GM18517 (cell line): ENCODE measurements around the gene TMEM19.
A peak's percentile ranks its signal among the peaks of the same experiment; 100 is the strongest.
"Not testable (repeated sequence)": the region's sequence is repeated elsewhere in the genome, so short reads cannot be mapped to it uniquely, and the experiment has no call there.

Experiments used
- ATAC-seq: cut with Tn5 transposase; IDR thresholded peaks from one replicate; pipeline ENCODE4 v1.9.1; 2021; ENCODE audit warnings: mild to moderate bottlenecking, moderate library complexity; ENCODE audit not compliant: unreplicated experiment

Gene TMEM19

DNA sequence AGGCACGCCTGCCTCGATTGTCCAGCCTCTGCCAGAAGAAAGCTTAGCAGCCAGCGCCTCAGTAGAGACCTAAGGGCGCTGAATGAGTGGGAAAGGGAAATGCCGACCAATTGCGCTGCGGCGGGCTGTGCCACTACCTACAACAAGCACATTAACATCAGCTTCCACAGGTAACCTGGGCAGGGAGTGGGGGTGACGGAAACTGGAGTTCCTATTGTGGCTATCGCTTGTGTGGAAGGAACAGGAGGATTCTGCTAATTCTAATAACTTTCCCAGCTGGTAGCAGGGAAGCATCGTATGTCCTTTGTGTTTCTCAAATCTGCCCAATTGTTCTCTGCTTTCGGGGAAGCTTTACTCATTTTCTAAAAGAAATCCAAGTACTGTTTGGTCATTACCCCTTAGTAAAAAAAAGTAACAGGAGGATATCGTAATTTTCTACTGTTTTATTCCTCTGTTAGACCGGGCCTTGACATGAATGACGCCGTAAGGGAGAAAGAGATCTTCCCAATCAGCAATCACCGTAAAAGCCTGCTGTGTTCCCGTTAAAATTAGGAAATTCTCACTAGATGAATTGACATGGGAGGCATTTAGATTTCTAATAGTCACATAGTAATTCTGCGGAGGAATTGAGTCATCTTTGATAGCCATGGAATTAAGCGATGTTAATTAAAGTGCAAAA is 21.3 kb upstream of the TMEM19 start:
- ATAC-seq, result peak; percentile 13

GRCh38 chr12:71665090-71665463 is 20.8 kb upstream of the TMEM19 start:
- ATAC-seq, result no peak

DNA sequence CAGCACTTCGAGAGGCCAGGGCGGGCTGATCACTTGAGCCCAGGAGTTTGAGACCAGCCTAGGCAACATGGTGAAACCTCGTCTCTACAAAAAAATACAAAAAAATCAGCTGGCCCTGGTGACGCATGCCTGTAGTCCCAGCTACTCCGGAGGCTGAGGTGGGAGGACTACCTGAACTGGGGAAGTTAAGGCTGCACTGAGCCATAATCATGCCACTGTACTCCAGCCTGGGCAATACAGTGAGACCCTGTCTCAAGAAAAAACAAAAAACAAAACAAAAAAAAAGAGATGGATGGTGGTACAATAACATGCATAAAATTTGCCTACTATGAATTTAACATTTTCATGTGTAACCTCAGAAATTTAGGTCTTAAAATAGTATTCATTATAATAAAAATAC is 19.6 kb upstream of the TMEM19 start:
- no peak for ATAC-seq

GRCh38 chr12:71671311-71671710 is 14.6 kb upstream of the TMEM19 start:
- ATAC-seq, result no peak

DNA sequence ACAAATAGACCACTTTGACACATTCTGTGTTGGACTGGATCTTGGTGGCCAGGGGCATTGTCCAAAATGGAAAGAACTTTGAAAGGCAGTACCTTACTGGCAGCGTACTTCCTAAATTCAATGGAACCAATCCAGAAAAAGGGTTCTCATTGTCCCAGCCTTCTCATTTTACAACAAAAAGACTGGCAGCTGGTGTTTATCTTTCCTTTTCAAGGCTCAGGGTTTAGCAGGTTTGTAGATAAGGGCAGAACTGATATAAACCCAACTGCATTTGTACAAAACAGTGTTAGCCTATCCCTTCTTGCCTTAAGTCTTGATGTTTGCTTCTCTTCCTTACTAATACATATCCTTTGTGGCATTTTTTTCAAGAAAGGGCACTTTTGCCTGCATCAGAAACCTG is 14.1 kb upstream of the TMEM19 start:
- ATAC-seq, result no peak

DNA sequence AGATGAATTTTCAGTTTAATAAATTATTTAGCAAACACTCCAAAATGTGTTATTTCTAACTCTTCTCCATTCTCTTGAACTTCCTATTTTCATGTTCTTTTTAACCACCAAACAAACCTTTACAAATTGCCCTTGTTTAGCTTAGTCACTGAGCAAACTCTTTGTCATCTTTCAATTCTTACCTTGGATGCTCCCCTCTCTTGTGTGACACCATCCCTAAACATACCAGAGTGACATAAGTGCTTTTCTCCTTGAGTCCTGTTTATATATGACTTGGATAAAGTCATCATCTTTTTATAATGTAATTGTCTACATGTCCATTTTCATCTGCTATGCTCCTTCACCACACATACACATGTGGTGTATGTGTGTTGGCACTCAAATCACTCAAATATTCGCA is 3.4 kb upstream of the TMEM19 start:
- ATAC-seq, result no peak

GRCh38 chr12:71683633-71684032 is 2.2 kb upstream of the TMEM19 start:
- no peak for ATAC-seq

- ATAC-seq, result no peak
Observed at GRCh38 chr12:71684081-71684480, 1.8 kb upstream of the TMEM19 start.

- no peak for ATAC-seq
Observed at GRCh38 chr12:71685312-71685906, 473 bp upstream of the TMEM19 start.

DNA sequence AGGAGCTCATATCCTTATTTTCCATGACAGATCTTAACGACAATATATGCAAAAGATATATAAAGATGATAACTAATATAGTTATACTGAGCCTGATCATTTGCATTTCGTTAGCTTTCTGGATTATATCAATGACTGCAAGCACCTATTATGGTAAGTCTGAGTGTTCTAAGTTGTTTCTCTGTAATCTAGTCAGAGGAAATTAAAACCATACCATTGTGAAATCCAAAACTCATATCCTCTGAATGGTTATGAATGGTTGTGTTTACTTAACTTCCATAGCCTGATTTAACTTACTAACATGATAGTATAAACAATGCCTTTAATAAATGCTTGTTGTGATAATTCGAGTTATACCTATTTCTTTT is 760 bp downstream of the TMEM19 start:
- ATAC-seq, result no peak

- not testable (repeated sequence) for ATAC-seq
Observed at GRCh38 chr12:71687172-71687571, 1.3 kb downstream of the TMEM19 start.

GRCh38 chr12:71688961-71689570 is 3.2 kb downstream of the TMEM19 start:
- ATAC-seq, result no peak

- no peak for ATAC-seq
Observed at GRCh38 chr12:71691504-71692129, 5.7 kb downstream of the TMEM19 start.

- no peak for ATAC-seq
Observed at GRCh38 chr12:71693126-71693525, 7.2 kb downstream of the TMEM19 start.

GRCh38 chr12:71693651-71694050 is 7.8 kb downstream of the TMEM19 start:
- peak; percentile 13 for ATAC-seq

- peak; percentile 94 for ATAC-seq
Observed at GRCh38 chr12:71694099-71694820, 8.4 kb downstream of the TMEM19 start.

GRCh38 chr12:71695782-71696181 is 9.9 kb downstream of the TMEM19 start:
- ATAC-seq, result no peak

GRCh38 chr12:71702181-71702580 is 16.3 kb downstream of the TMEM19 start:
- not testable (repeated sequence) for ATAC-seq

DNA sequence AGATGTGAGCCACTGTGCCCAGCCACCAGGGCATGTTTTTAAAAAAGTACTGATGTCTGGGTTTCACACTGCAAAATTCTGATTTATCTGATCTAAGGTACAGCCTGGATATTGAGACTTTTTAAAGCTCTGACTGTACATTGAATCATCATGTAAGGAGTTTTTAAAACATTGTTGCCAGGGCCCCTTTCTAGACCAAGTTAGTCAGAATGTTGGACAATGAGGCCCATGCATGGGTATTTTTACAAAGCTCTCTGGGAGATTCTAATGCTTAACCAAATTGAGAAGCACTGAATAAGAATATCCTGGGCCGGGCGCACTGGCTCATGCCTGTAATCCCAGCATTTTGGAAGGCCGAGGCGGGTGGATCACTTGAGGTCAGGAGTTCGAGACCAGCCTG is 16.7 kb downstream of the TMEM19 start:
- no peak for ATAC-seq

DNA sequence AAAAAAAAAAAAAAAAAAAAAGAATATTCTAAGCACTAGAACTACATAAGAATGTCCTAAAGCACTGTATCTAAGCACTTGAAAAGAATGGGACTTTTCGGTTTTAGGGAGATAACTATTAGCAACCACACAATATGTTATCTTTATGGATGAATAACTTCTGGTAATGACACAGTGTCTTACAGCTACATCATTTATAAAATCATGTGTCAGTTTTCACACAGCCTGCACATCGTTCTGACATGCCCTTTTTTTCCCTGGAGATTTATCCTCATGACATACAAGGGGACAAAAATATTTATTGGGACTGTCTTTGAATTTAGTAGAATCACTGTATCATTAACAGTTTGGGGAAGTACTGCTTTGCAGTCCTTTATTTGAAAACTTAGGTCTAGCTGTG is 17.3 kb downstream of the TMEM19 start:
- no peak for ATAC-seq

DNA sequence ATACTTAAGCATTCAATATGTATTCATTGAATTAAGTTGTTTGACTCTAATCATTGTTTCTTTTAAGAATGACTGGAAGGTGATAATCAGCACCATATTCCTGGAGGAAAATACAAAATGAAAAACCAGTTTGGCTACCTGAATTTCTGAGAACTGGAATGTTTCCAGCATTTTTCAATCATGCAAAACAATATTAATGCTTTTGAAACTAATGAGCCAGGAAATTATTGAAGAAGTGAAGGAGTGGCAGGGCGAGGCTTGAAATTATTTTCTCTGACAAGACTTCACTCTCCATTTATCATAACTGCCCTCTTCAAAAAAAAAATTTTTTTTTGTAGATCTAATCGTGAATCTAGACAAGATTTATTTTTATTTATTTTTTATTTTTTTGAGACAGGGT is 19.0 kb downstream of the TMEM19 start:
- ATAC-seq, result no peak
